ENCODE data around the gene TK2.

The TK2 gene

GRCh38 chr16:66459878-66460277, 90.0 kb downstream of the TK2 start:
- DNase-seq: no peak

- DNase-seq: no peak
Measured at GRCh38 chr16:66458853-66459252, 91.1 kb downstream of the TK2 start.

- DNase-seq: no peak
Measured at GRCh38 chr16:66458292-66458691, 91.6 kb downstream of the TK2 start.

Measured in activated gamma-delta T cell treated with Interleukin-2 at 50 U/mL for 16 hours (primary cell).